Measurements from ENCODE around the gene AAK1. TPM values are rescaled to one million over a fixed set of nuclear protein-coding genes. Genes with fewer than 3 reads are reported as not detected.
A peak's percentile ranks its signal among the peaks of the same experiment; 100 is the strongest.

Gene AAK1
- total RNA-seq, 3 donors from 2014 or later, result 62.4 to 68.4 (median 66.2) TPM

GRCh38 chr2:69456950-69457445 lies 186.5 kb downstream of the AAK1 start:
- H3K36me3 ChIP-seq (ENCODE audit: low read depth), result no peaks in the 10 kb centered on the region
- H3K4me3 ChIP-seq, result no peak overlapping the region
- H3K4me1 ChIP-seq (ENCODE audit: low read depth), result no peaks in the 10 kb centered on the region
- H3K9me3 ChIP-seq, result no peaks in the 10 kb centered on the region
- intact Hi-C loops (cut with DNase I, micrococcal nuclease), result no loop called here
- TF ChIP-seq, protein P1, sequence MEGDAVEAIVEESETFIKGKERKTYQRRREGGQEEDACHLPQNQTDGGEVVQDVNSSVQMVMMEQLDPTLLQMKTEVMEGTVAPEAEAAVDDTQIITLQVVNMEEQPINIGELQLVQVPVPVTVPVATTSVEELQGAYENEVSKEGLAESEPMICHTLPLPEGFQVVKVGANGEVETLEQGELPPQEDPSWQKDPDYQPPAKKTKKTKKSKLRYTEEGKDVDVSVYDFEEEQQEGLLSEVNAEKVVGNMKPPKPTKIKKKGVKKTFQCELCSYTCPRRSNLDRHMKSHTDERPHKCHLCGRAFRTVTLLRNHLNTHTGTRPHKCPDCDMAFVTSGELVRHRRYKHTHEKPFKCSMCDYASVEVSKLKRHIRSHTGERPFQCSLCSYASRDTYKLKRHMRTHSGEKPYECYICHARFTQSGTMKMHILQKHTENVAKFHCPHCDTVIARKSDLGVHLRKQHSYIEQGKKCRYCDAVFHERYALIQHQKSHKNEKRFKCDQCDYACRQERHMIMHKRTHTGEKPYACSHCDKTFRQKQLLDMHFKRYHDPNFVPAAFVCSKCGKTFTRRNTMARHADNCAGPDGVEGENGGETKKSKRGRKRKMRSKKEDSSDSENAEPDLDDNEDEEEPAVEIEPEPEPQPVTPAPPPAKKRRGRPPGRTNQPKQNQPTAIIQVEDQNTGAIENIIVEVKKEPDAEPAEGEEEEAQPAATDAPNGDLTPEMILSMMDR (IDR thresholded peaks at IDR 0.05), result no peak
- DNase-seq (no peak), ATAC-seq (no peak)

GRCh38 chr2:69456154-69456553 lies 187.4 kb downstream of the AAK1 start:
- ATAC-seq, result no peak
- DNase-seq, result no peak

DNA sequence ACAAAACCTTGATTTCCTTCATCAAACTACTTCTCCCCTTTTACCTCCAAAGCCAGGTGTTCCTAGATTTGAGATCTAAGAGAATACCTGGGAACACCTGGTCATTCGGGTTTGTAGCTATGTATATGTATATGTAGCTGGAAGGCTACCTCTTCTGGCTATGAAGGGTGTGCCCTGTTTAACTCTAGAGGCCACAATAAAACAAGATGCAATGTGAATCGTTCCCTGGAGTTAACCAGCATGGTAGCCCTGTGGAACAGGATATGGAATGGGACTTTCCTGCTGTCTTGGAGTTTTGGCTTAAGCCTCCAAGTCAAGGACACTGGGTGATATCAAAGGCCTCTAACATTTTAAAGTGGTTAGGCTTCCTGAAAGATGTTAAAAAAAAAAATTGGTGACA lies 188.6 kb downstream of the AAK1 start:
- H3K4me3 ChIP-seq, result no peak overlapping the region
- H3K4me1 ChIP-seq (ENCODE audit: low read depth), result no peaks in the 10 kb centered on the region
- H3K9me3 ChIP-seq, result no peaks in the 10 kb centered on the region
- intact Hi-C loops (cut with DNase I, micrococcal nuclease), result no loop called here
- TF ChIP-seq, protein P1 (IDR thresholded peaks at IDR 0.05), result no peak
- no peaks in the 10 kb centered on the region for H3K36me3 ChIP-seq (ENCODE audit: low read depth)
- ATAC-seq (peak; percentile 57), DNase-seq (no peak)

More at GRCh38 chr2:69456154-69456553, 187.4 kb downstream of the AAK1 start:
- H3K36me3 ChIP-seq (ENCODE audit: low read depth), result no peaks in the 10 kb centered on the region
- H3K4me3 ChIP-seq, result no peak overlapping the region
- TF ChIP-seq, protein P1 (IDR thresholded peaks at IDR 0.05), result no peak
- intact Hi-C loops (cut with DNase I, micrococcal nuclease), result no loop called here
- no peaks in the 10 kb centered on the region for H3K9me3 ChIP-seq
- H3K4me1 ChIP-seq (ENCODE audit: low read depth), result no peaks in the 10 kb centered on the region

DNA sequence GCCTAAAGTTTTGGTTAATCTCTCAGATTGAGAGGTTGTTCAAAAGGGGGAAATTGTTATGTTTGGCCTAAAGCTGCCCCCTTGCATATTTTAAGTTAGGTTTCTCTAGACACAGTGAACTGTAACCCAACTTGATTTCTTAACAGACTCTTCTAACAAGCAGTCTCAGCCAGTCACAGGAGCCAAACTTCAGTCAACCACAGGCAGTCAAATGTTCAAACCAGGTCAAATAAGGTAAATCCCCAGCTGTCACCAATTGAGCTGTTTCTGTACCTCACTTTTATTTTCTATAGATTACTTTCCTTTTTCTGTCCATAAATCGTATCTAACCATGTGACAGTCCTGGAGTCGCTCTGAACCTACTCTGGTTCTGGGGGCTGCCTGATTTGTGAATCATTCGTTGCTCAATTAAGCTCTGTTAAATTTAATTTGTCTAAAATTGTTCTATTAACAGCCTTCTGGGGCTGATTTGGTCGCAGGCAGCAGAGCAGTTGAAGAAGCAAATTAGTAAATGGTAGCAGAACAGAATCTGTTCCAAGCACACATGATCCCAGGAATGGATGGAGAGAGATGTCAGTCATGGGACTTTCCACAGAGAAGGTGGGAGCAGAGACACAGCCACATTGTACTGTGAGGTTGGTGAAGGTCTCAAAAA lies 189.9 kb downstream of the AAK1 start:
- ATAC-seq (no peak), DNase-seq (no peak)
- Histone ChIP-seq H3K4me3 (no peak overlapping the region), H3K36me3 (ENCODE audit: low read depth) (no peaks in the 10 kb centered on the region), H3K9me3 (no peaks in the 10 kb centered on the region), H3K4me1 (ENCODE audit: low read depth) (no peaks in the 10 kb centered on the region)
- intact Hi-C loops (cut with DNase I, micrococcal nuclease), result no loop called here
- TF ChIP-seq, protein P1 (IDR thresholded peaks at IDR 0.05), result no peak

DNA sequence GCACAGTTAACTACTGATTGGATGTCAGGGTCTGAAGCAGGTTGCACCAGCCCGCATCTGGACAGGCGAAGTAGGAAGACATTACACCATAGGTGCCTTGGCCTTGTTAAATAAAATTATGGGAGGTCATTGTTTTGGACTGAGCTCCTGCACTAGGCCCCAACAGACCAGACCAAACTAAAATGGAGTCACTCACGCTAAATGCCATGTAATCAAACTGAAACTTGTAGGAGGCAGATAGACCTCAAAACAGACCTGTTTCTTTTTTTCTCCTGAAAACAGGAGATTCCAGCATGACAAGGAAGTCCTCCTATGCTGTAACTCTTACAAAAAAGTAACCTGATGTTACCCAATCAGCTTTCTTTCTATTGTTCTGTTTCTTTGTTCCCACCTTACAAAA lies 190.9 kb downstream of the AAK1 start:
- no peak for DNase-seq
- H3K36me3 ChIP-seq (ENCODE audit: low read depth), result no peaks in the 10 kb centered on the region
- no peaks in the 10 kb centered on the region for H3K4me1 ChIP-seq (ENCODE audit: low read depth)
- intact Hi-C loops (cut with DNase I, micrococcal nuclease), result no loop called here
- no peak for ATAC-seq
- H3K9me3 ChIP-seq, result no peaks in the 10 kb centered on the region
- H3K4me3 ChIP-seq, result no peak overlapping the region
- TF ChIP-seq, protein P1 (IDR thresholded peaks at IDR 0.05), result no peak
